Kidney (tissue), 14 donors: Measurements from ENCODE around the gene MFSD12. TPM values are rescaled to one million over a fixed set of nuclear protein-coding genes. Genes with fewer than 3 reads are reported as not detected.

Source experiments
- DNase-seq, 5 donors: peaks; one replicate each; pipeline ENCODE4 v3.0.0-alpha.2; 2013 to 2020
- FAIRE-seq: peaks from 2 replicates; lab custom pipeline; 2012; peaks lifted over from hg19 to GRCh38; lab: Jason Lieb, UNC
- H3K27ac ChIP-seq, 2 donors: one replicate each; pipeline ENCODE4 v1.7.0; 2013; ENCODE audit warnings: low read depth in 2 of 2, low read length in 2 of 2, inconsistent platforms in 1 of 2
- H3K27me3 ChIP-seq: one replicate; pipeline ENCODE4 v1.7.1; 2013; ENCODE audit warnings: low read length, inconsistent platforms; ENCODE audit not compliant: control insufficient read depth, insufficient read depth
- H3K36me3 ChIP-seq, 3 donors: one replicate each; pipeline versions ENCODE4 v1.7.0 to v1.7.1; 2013; ENCODE audit warnings: low read length in 3 of 3, control low read depth in 1 of 3, inconsistent platforms in 1 of 3; ENCODE audit not compliant: insufficient read depth in 3 of 3, control insufficient read depth in 2 of 3
- H3K4me1 ChIP-seq, 3 donors: one replicate each; pipeline versions ENCODE4 v1.7.0 to v1.7.1; 2013; ENCODE audit warnings: low read length in 3 of 3, inconsistent platforms in 1 of 3, low read depth in 1 of 3; ENCODE audit not compliant: control insufficient read depth in 2 of 3, insufficient read depth in 2 of 3
- H3K4me3 ChIP-seq, 3 donors: one replicate each; pipeline versions ENCODE4 v1.7.0 to v1.8.1; 2013; ENCODE audit warnings: low read length in 3 of 3, control low read depth in 1 of 3, inconsistent platforms in 1 of 3
- H3K9ac ChIP-seq, 3 donors: one replicate each; pipeline versions ENCODE4 v1.7.0 to v1.7.1; 2013; ENCODE audit warnings: low read length in 3 of 3, control low read depth in 1 of 3, inconsistent platforms in 1 of 3
- H3K9me3 ChIP-seq, 3 donors: one replicate each; pipeline versions ENCODE4 v1.7.0 to v1.7.1; 2013; ENCODE audit warnings: low read length in 3 of 3, control low read depth in 1 of 3, inconsistent platforms in 1 of 3; ENCODE audit not compliant: control insufficient read depth in 2 of 3, insufficient read depth in 1 of 3
- intact Hi-C: fragments of 100-400 bp; cut with DNase I; formaldehyde crosslinking; loops from one replicate; pipeline ENCODE4 v1.11.1; 2022
- polyA plus RNA-seq: library from polyadenylated mRNA; stranded (reverse); fragments of 350-450 nt; fragmentation: Illumina TruSeq; extraction: RNeasy Lipid Tissue Mini Kit (QIAGEN cat#74804); gene quantifications from one replicate; pipeline ENCODE4 v1.2.3, GENCODE V29; 2014; ENCODE audit warnings: low read depth, low replicate concordance; ENCODE audit not compliant: insufficient read depth
- total RNA-seq: library from RNA; stranded (reverse); fragmentation: NEBNext Ultra II Directional; extraction: Animal tissue kit (Norgen Biotek cat#: 25700); gene quantifications from one replicate; pipeline ENCODE4 v1.2.1, GENCODE V29; 2021
- TF ChIP-seq, protein P1 (sequence below): IDR thresholded peaks from 3 replicates; pipeline ENCODE4 v1.5.1; 2012; ENCODE audit warnings: mild to moderate bottlenecking, moderate library complexity, borderline replicate concordance; ENCODE audit not compliant: insufficient read depth; ENCODE audit errors: extremely low read depth
- donor health status: control.
- donor health status: control.
- donor health status: control.
- donor health status: control.
- donor health status: control.
- donor health status: DM: yes; HTN: yes; CAD: no.
- donor health status: Normal renal cell carcinoma (clear cell type).

The MFSD12 gene
- total and polyA plus RNA-seq, 2 donors from 2014 or later, result 113 to 124 TPM

DNA sequence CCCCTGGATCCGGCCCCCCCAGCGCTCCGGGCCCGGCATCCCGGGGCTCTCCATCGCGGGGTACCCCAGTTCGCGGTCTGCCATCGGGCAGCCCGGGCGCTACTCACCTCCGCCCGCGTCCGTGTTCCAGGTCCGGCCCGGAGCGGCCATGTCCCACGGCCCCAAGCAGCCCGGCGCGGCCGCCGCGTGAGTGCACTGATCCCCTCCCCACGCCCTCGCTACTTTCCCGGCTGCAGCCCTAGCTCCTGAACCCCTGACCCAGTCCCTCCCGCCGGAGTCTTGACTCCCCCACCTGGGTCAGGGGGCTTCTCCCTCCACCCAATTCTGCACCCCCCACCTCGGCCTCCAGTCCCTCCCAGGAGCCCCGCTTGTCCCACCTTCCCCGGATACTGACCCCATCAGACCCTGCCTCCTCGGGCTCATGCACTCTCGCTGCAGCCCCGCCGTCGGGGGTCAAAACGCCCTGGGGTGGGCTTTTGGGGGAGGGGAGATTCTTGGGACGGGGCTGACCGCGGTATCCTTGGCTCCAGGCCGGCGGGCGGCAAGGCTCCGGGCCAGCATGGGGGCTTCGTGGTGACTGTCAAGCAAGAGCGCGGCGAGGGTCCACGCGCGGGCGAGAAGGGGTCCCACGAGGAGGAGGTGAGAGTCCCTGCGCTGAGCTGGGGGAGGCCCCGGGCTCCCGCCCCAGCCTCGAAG is 15.9 kb upstream of the MFSD12 start:
- Histone ChIP-seq H3K9me3 (no peaks in the 10 kb centered on the region), H3K36me3 (peaks cover 0 to 2% (median 0%) of the 10 kb centered on the region in 3 donors), H3K27me3 (no peaks in the 10 kb centered on the region), H3K4me3 (peak overlapping the region; percentile 57 to 76 (median 70)), H3K4me1 (peaks cover 0 to 4% (median 3%) of the 10 kb centered on the region in 3 donors), H3K27ac (no peak overlapping the region), H3K9ac (peak overlapping the region; percentile 18 to 65 (median 32))
- intact Hi-C loops, result no loop called here
- FAIRE-seq (no peak), DNase-seq (peak in 2 of 5 donors; percentile 46 to 87)
- TF ChIP-seq, protein P1, sequence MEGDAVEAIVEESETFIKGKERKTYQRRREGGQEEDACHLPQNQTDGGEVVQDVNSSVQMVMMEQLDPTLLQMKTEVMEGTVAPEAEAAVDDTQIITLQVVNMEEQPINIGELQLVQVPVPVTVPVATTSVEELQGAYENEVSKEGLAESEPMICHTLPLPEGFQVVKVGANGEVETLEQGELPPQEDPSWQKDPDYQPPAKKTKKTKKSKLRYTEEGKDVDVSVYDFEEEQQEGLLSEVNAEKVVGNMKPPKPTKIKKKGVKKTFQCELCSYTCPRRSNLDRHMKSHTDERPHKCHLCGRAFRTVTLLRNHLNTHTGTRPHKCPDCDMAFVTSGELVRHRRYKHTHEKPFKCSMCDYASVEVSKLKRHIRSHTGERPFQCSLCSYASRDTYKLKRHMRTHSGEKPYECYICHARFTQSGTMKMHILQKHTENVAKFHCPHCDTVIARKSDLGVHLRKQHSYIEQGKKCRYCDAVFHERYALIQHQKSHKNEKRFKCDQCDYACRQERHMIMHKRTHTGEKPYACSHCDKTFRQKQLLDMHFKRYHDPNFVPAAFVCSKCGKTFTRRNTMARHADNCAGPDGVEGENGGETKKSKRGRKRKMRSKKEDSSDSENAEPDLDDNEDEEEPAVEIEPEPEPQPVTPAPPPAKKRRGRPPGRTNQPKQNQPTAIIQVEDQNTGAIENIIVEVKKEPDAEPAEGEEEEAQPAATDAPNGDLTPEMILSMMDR, result no peak

DNA sequence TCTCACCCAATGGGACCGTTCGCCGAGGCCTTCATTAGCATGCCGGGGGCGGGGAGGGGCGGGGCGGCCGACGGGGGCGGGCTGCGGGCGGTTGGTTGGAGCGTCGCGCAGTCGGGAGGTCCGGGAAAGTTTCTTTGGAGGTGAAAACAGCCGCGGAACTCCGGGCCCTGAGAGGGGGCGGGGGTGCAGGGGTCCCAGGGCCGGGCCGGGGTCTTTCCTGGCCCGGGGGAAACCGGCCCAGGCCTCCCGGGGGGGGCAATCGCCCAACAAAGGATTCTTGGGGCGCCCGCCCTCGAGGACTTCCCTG is 15.4 kb upstream of the MFSD12 start, which contains the start of gene HMG20B:
TSS of gene HMG20B (plus strand) at position 90 of the 307 bp plus-strand sequence. CDS start 366 bp downstream, outside the sequence.
- no peak for FAIRE-seq
- Histone ChIP-seq H3K27ac (peak within 1 kb of the TSS in 1 of 2 donors; percentile 37), H3K9ac (peak within 1 kb of the TSS; percentile 20 to 65 (median 32)), H3K4me1 (peaks cover 0 to 4% (median 3%) of the 10 kb centered on the region in 3 donors), H3K36me3 (peaks cover 0 to 2% (median 0%) of the 10 kb centered on the region in 3 donors), H3K4me3 (peak within 1 kb of the TSS; percentile 60 to 76 (median 70)), H3K27me3 (no peaks in the 10 kb centered on the region), H3K9me3 (no peaks in the 10 kb centered on the region)
- intact Hi-C loops, result no loop called here
- no peak for DNase-seq
- TF ChIP-seq, protein P1, result no peak

DNA sequence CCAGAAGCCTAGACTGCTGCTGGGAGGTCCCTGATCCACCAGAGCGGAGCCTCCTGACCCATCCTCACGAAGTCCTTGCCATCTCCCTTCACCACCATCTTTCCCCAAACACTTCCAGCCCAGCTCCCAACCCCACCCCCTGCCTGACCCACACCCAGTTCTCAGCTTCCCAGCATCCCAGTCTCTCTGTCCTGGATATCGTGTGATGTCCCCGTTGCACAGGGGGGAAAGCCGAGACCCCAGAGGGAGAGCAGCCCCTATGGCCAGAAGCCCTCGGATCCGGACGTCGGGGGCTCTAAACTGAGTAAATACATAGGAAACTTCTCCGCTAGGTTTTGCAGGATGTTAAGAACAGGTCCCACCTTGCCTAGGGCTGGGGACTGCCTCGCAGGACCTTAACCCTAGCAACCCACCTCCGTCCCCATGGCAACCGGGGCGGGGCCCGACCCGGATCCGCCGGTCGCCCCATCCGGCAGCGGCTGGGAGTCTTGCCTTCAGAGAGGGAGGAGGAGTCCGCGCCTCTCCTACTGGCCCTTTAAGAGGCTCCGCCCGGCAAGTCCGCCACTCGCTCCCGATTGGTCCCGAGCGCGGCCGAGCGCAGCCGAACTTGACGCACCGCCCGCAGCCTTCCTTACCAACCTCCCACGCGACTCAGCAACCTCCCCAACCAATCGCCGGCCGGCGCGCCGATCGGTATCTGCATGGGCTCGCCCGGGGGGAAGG is 14.9 kb upstream of the MFSD12 start:
- peak overlapping the region in 1 of 2 donors; percentile 37 for H3K27ac ChIP-seq
- H3K27me3 ChIP-seq, result no peaks in the 10 kb centered on the region
- H3K4me1 ChIP-seq, result peaks cover 0 to 4% (median 3%) of the 10 kb centered on the region in 3 donors
- DNase-seq (peak; percentile 100), FAIRE-seq (peak; percentile 98)
- no peaks in the 10 kb centered on the region for H3K9me3 ChIP-seq
- H3K4me3 ChIP-seq, result peak overlapping the region; percentile 60 to 74 (median 64)
- intact Hi-C loops, result no loop called here
- peak overlapping the region; percentile 20 to 53 (median 29) for H3K9ac ChIP-seq
- TF ChIP-seq, protein P1, result no peak
- peaks cover 0 to 2% (median 0%) of the 10 kb centered on the region in 3 donors for H3K36me3 ChIP-seq
